Tibial nerve (tissue), 4 donors: Measurements from ENCODE around the gene BAHCC1. TPM values are rescaled to one million over a fixed set of nuclear protein-coding genes. Genes with fewer than 3 reads are reported as not detected.
A peak's percentile ranks its signal among the peaks of the same experiment; 100 is the strongest.

ENCODE experiments used
- DNase-seq, 2 donors: peaks; one replicate each; pipeline ENCODE4 v3.0.0-alpha.2; 2019; ENCODE audit warnings: low spot score in 2 of 2
- H3K27ac ChIP-seq, 4 donors: fragments of 200-600 bp; sonication (generic) in 3 of 4; one replicate each; pipeline ENCODE4 v1.5.1; 2017 to 2019; ENCODE audit warnings: mild to moderate bottlenecking in 1 of 4
- H3K27me3 ChIP-seq, 2 donors: fragments of 200-600 bp; sonication (generic) in 1 of 2; one replicate each; pipeline versions ENCODE4 v1.5.1 to v1.6.0; 2017 to 2019
- H3K36me3 ChIP-seq, 3 donors: fragments of 200-600 bp; sonication (generic); one replicate each; pipeline ENCODE4 v1.5.1; 2018 to 2019
- H3K4me1 ChIP-seq, 4 donors: fragments of 200-600 bp; sonication (generic) in 3 of 4; one replicate each; pipeline ENCODE4 v1.5.1; 2017 to 2019
- H3K4me3 ChIP-seq, 4 donors: fragments of 200-600 bp; sonication (generic) in 3 of 4; one replicate each; pipeline ENCODE4 v1.5.1; 2017 to 2019; ENCODE audit warnings: mild to moderate bottlenecking in 1 of 4, moderate library complexity in 1 of 4
- H3K9me3 ChIP-seq, 4 donors: fragments of 200-600 bp; sonication (generic) in 3 of 4; one replicate each; pipeline ENCODE4 v1.5.1; 2017 to 2019
- CTCF ChIP-seq, 5 experiments: fragments of 200-600 bp in 3 of 5; fragments of 450-650 bp in 2 of 5; sonication (generic) in 3 of 5; IDR thresholded peaks; one replicate each; pipeline ENCODE4 v1.5.1; 2016 to 2019; ENCODE audit warnings: antibody characterized with exemption in 5 of 5, mild to moderate bottlenecking in 3 of 5, moderate library complexity in 2 of 5
- EP300 ChIP-seq, 2 donors: sonication (generic); formaldehyde crosslinking; IDR thresholded peaks; one replicate each; pipeline ENCODE4 v1.6.1; 2017; ENCODE audit warnings: antibody characterized with exemption in 2 of 2, mild to moderate bottlenecking in 1 of 2
- POLR2A ChIP-seq, 2 donors: fragments of 450-650 bp; IDR thresholded peaks; one replicate each; pipeline ENCODE4 v1.6.1; 2017; ENCODE audit warnings: antibody characterized with exemption in 2 of 2, mild to moderate bottlenecking in 2 of 2, moderate library complexity in 2 of 2
- WGBS, 2 donors: methylation state at CpG; one replicate each; pipeline ENCODE4 v1.1.5; 2018; 5-methylcytosine and 5-hydroxymethylcytosine counted together
- total RNA-seq, 4 donors: library from RNA; depleted of rRNA; stranded (reverse); fragments of >200 nt; gene quantifications; one replicate each; pipeline ENCODE4 v1.1.0, GENCODE V29; 2016

Gene BAHCC1
- total RNA-seq, 4 donors from 2014 or later = 15.1 to 38.7 (median 27.4) TPM

GRCh38 chr17:81512562-81513371 is 117.5 kb downstream of the BAHCC1 start, which contains the start of gene ACTG1:
Gene ACTG1, minus strand, starts transcription at chr17:81512799. Its CDS starts 445 bp downstream, at chr17:81512354.
- Histone ChIP-seq H3K36me3 (peaks cover 0 to 47% (median 17%) of the 10 kb centered on the region in 3 donors), H3K9me3 (no peaks in the 10 kb centered on the region), H3K4me3 (peak within 1 kb of the TSS; percentile 90 to 96 (median 95)), H3K27ac (peak within 1 kb of the TSS; percentile 96 to 100 (median 100)), H3K4me1 (peaks cover 0 to 49% (median 38%) of the 10 kb centered on the region in 4 donors), H3K27me3 (no peaks in the 10 kb centered on the region)
- DNase-seq = peak; percentile 86 to 90
- WGBS, 2 donors = 0 to 1% methylated on average over 18 to 27 of the region's 111 CpGs
- TF ChIP-seq CTCF (IDR thresholded peaks at IDR 0.05) (peak in 2 of 5 experiments; percentile 24 to 49), POLR2A (IDR thresholded peaks at IDR 0.05) (peak; percentile 92 to 95), EP300 (IDR thresholded peaks at IDR 0.05) (peak; percentile 49 to 99)

- TF ChIP-seq CTCF (IDR thresholded peaks at IDR 0.05) (no peak), POLR2A (IDR thresholded peaks at IDR 0.05) (no peak), EP300 (IDR thresholded peaks at IDR 0.05) (peak in 1 of 2 donors; percentile 2)
- 0 to 1% methylated on average over 6 to 23 of the region's 23 CpGs for WGBS, 2 donors
- H3K4me1 ChIP-seq = peaks cover 0 to 54% (median 44%) of the 10 kb centered on the region in 4 donors
- peak overlapping the region; percentile 96 to 100 (median 100) for H3K27ac ChIP-seq
- H3K27me3 ChIP-seq = no peaks in the 10 kb centered on the region
- peak overlapping the region; percentile 86 to 96 (median 92) for H3K4me3 ChIP-seq
- peaks cover 0 to 41% (median 17%) of the 10 kb centered on the region in 3 donors for H3K36me3 ChIP-seq
- peak; percentile 58 to 66 for DNase-seq
- no peaks in the 10 kb centered on the region for H3K9me3 ChIP-seq
Observed at GRCh38 chr17:81513372-81513752, 118.1 kb downstream of the BAHCC1 start.

- DNase-seq = peak; percentile 47 to 54
Observed at GRCh38 chr17:81513753-81514488, 118.7 kb downstream of the BAHCC1 start.

GRCh38 chr17:81514489-81514738 is 119.2 kb downstream of the BAHCC1 start:
- DNase-seq = no peak
- H3K27me3 ChIP-seq = no peaks in the 10 kb centered on the region
- no peaks in the 10 kb centered on the region for H3K9me3 ChIP-seq
- no CpG with 5 or more reads among the region's 34 CpGs for WGBS, 2 donors
- peaks cover 0 to 30% (median 17%) of the 10 kb centered on the region in 3 donors for H3K36me3 ChIP-seq
- H3K4me3 ChIP-seq = peak overlapping the region; percentile 86 to 96 (median 92)
- peaks cover 0 to 55% (median 47%) of the 10 kb centered on the region in 4 donors for H3K4me1 ChIP-seq
- H3K27ac ChIP-seq = peak overlapping the region; percentile 96 to 100 (median 100)
- TF ChIP-seq EP300 (IDR thresholded peaks at IDR 0.05) (no peak), POLR2A (IDR thresholded peaks at IDR 0.05) (no peak), CTCF (IDR thresholded peaks at IDR 0.05) (no peak)

More at GRCh38 chr17:81513753-81514488, 118.7 kb downstream of the BAHCC1 start:
- Histone ChIP-seq H3K27me3 (no peaks in the 10 kb centered on the region), H3K4me3 (peak overlapping the region; percentile 86 to 96 (median 92)), H3K36me3 (peaks cover 0 to 35% (median 17%) of the 10 kb centered on the region in 3 donors), H3K9me3 (no peaks in the 10 kb centered on the region), H3K4me1 (peaks cover 0 to 55% (median 47%) of the 10 kb centered on the region in 4 donors), H3K27ac (peak overlapping the region; percentile 96 to 100 (median 100))
- TF ChIP-seq POLR2A (IDR thresholded peaks at IDR 0.05) = no peak
- TF ChIP-seq CTCF (IDR thresholded peaks at IDR 0.05) = no peak
- TF ChIP-seq EP300 (IDR thresholded peaks at IDR 0.05) = peak in 1 of 2 donors; percentile 19
- 0% methylated on average over 17 to 43 of the region's 64 CpGs for WGBS, 2 donors
